ENCODE data around the gene CDC6. TPM values are rescaled to one million over a fixed set of nuclear protein-coding genes. Genes with fewer than 3 reads are reported as not detected.

The CDC6 gene
- total RNA-seq, result 10 to 100 TPM; 67.3 to 94.0 (median 83.6) TPM

DNA sequence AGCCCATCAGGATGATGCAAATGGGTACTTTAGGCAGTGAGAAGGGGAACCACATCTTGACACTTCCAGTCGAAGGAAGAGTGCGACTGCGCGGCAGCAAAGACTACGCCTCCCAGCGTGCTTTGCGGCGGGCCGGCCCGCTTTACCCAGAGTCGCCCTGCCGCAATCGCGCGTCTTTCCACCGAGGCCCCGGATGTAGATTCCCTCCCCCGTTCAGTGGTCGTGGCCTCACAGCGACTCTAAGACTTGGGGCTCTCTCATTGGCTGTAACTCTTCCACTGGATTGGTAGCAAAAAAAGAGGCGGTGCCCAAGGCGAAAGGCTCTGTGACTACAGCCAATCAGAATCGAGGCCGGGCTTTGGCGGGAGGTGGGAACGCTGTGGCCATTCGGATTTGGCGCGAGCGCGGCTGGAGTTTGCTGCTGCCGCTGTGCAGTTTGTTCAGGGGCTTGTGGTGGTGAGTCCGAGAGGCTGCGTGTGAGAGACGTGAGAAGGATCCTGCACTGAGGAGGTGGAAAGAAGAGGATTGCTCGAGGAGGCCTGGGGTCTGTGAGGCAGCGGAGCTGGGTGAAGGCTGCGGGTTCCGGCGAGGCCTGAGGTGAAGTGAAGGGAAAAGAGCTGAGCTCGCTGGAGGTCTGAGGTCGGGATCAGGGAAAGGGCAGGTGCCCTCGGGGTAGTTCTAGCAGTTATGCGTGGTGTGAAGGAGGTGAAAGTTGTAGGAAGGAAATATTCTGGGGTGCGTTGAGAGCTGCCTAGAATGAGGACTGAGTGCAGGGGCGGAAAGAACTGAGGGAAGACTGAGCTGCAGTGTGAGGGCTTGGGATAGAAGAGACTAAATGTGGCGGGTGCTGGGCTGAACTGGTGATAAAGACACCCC, at the start of gene CDC6:
Gene CDC6, plus strand, starts transcription at position 386 of the 876 bp plus-strand sequence. CDS start 1,542 bp downstream, outside the sequence.
- H3K9me3 Mint-ChIP-seq, result no peaks in the 10 kb centered on the region
- H3K27me3 Mint-ChIP-seq (ENCODE audit: low read depth), result no peaks in the 10 kb centered on the region
- H3K36me3 Mint-ChIP-seq (ENCODE audit: insufficient read depth), result peaks cover 6% of the 10 kb centered on the region
- peak within 1 kb of the TSS; percentile 100 for H3K4me3 Mint-ChIP-seq
- peaks cover 41% of the 10 kb centered on the region for H3K4me1 Mint-ChIP-seq (ENCODE audit: low read depth)
- DNase-seq, result peak; percentile 97
- peak; percentile 87 for ATAC-seq

DNA sequence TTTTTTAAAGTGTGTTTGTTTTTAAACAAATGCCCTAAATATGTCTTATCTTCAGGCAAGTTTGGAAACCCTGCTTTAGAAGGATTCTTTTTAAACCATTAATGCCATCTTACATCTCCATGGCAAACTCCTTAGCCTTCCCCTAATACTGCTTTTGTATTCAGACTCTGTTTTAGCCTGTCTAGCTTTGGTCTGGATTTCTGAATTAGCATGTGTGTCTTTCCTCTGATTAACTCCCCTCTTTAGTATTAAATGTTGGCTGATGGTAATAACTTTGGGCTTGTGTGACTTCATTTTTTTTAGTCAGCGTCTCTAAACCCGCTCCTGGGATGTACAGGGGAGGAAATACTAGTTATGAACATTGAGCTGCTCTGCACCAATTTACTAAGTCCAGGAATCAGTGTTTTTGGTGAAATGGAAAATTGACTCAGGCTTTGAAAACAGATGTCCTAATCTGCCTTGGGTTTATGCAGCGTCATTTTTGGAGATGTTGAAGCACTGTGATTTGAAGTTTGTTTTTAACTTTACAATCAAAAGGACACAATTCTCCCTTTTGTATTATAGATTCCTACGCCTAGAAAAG, 46.3 kb upstream of the CDC6 start:
- H3K9me3 Mint-ChIP-seq, result no peaks in the 10 kb centered on the region
- H3K4me1 Mint-ChIP-seq (ENCODE audit: low read depth), result peaks cover 28% of the 10 kb centered on the region
- no peak for DNase-seq
- no peak for ATAC-seq
- no peak overlapping the region for H3K4me3 Mint-ChIP-seq
- H3K27me3 Mint-ChIP-seq (ENCODE audit: low read depth), result no peaks in the 10 kb centered on the region
- peaks cover 12% of the 10 kb centered on the region for H3K36me3 Mint-ChIP-seq (ENCODE audit: insufficient read depth)

DNA sequence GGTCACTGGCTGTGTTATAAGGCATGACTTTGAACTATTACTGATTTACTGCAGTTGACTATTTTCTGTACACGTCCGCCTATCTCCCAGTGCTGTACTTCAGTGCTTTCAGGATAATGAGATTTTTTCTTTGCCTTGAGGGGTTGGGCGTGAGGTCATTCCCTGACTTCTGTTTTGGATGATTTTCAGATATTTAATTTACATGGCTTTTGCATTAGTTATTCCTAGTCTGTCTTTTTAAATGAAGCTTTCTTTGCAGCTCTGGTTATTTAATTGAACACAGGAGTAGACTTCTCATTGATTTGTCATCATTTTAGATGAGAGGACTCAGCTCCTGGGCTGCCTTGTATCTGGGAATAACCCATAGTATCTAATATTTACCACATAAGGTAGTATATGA, 44.9 kb upstream of the CDC6 start:
- no peak for ATAC-seq
- no peak for DNase-seq
- Mint-ChIP-seq H3K4me3 (no peak overlapping the region), H3K27me3 (ENCODE audit: low read depth) (no peaks in the 10 kb centered on the region), H3K9me3 (no peaks in the 10 kb centered on the region), H3K36me3 (ENCODE audit: insufficient read depth) (peaks cover 9% of the 10 kb centered on the region), H3K4me1 (ENCODE audit: low read depth) (peaks cover 28% of the 10 kb centered on the region)

GRCh38 chr17:40243761-40244160, 43.9 kb upstream of the CDC6 start:
- no peak for DNase-seq
- no peaks in the 10 kb centered on the region for H3K27me3 Mint-ChIP-seq (ENCODE audit: low read depth)
- H3K4me3 Mint-ChIP-seq, result no peak overlapping the region
- ATAC-seq, result no peak
- peaks cover 30% of the 10 kb centered on the region for H3K4me1 Mint-ChIP-seq (ENCODE audit: low read depth)
- peaks cover 9% of the 10 kb centered on the region for H3K36me3 Mint-ChIP-seq (ENCODE audit: insufficient read depth)
- no peaks in the 10 kb centered on the region for H3K9me3 Mint-ChIP-seq

- ATAC-seq (no peak), DNase-seq (no peak)
- H3K9me3 Mint-ChIP-seq, result no peaks in the 10 kb centered on the region
- H3K27me3 Mint-ChIP-seq (ENCODE audit: low read depth), result no peaks in the 10 kb centered on the region
- no peak overlapping the region for H3K4me3 Mint-ChIP-seq
- peaks cover 7% of the 10 kb centered on the region for H3K36me3 Mint-ChIP-seq (ENCODE audit: insufficient read depth)
- peaks cover 32% of the 10 kb centered on the region for H3K4me1 Mint-ChIP-seq (ENCODE audit: low read depth)
Measured at GRCh38 chr17:40244255-40244654, 43.4 kb upstream of the CDC6 start.

DNA sequence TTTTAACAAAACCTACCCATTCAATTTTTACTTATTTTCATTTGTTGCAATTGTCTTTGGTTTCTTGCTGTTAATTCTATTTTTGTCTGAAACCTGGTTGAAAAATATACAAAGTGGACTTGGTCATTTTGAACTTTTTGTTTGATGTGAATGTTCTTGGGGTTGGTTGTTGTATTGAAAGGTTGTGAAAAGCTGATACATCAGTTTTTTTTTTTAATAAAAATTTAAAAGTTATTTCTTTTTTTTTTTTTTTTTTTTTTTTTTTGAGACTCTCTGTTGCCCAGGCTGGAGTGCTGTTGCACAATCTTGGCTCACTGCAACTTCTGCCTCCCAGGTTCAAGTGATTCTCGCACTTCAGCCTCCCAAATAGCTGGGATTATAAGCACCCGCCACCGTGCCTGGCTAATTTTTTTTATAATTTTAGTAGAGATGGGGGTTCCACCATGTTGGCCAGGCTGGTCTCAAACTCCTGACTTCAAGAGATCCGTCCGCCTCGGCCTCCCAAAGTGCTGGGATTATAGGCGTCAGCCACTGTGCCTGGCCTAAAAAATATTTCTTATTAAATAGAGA, 39.7 kb upstream of the CDC6 start:
- no peak for DNase-seq
- Mint-ChIP-seq H3K4me3 (no peak overlapping the region), H3K36me3 (ENCODE audit: insufficient read depth) (peaks cover 6% of the 10 kb centered on the region), H3K4me1 (ENCODE audit: low read depth) (peaks cover 23% of the 10 kb centered on the region), H3K27me3 (ENCODE audit: low read depth) (no peaks in the 10 kb centered on the region), H3K9me3 (no peaks in the 10 kb centered on the region)
- ATAC-seq, result no peak

DNA sequence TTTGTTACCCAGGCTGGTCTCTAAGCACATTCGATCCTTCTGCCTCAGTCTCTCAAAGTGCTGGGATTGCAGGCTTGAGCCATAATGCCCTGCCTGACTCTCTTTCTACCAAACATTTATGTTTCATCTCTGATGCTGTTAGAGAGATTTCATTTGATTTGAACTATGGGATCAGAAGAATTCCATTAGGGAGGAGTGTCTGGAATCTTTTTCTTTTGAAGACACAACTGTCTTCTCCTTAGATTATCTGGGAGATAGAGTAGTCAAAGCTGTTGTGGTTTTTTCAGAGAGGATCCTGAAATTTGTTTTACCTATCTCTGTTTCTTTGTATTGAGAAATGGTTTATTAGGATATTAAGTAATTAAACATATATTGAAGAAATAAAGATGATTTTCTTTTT, 39.2 kb upstream of the CDC6 start:
- H3K4me1 Mint-ChIP-seq (ENCODE audit: low read depth), result peaks cover 23% of the 10 kb centered on the region

DNA sequence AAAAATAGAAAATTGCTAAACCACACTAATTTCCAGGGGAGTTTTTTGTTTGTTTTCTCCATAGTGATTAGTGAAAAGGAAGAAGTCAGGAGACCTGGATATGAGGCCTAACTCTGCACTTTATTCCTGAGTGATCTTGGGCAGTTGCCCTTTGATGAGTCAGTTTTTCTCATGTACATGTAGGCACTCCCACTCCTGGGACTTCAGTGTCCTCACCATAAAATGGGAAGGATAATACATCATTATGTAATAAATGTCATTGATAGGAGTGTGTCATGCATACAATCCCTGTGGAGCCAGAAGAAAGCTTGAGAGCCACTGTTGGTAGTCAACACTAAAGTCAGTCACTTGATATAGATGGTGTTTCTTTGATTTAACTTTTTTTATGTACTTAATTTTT, 36.1 kb upstream of the CDC6 start:
- DNase-seq, result no peak
- Mint-ChIP-seq H3K36me3 (ENCODE audit: insufficient read depth) (peaks cover 2% of the 10 kb centered on the region), H3K4me3 (no peak overlapping the region), H3K9me3 (no peaks in the 10 kb centered on the region), H3K27me3 (ENCODE audit: low read depth) (no peaks in the 10 kb centered on the region), H3K4me1 (ENCODE audit: low read depth) (peaks cover 17% of the 10 kb centered on the region)
- ATAC-seq, result no peak

More for the DNA sequence above, 39.2 kb upstream of the CDC6 start:
- Mint-ChIP-seq H3K36me3 (ENCODE audit: insufficient read depth) (peaks cover 5% of the 10 kb centered on the region), H3K9me3 (no peaks in the 10 kb centered on the region), H3K27me3 (ENCODE audit: low read depth) (no peaks in the 10 kb centered on the region), H3K4me3 (no peak overlapping the region)
- DNase-seq, result no peak
- no peak for ATAC-seq

DNA sequence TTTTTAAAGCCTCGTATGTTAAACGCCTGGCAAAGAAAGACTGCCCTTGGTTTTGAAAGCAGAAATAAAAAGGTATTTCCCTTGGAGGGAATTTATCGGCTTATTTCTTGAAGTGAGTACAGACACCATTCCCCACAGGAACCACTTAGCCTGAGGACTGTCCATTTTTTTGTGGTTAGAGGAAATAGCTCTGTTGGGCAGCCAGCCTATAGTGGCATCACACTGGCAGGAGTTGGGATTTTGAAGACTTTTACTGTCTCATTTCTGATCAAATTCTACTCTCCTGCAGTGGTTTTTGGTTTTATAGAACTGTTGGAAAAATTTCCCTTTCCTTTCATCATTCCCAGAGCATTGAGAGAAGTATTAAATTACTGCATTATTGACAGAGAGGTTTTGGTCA, 34.1 kb upstream of the CDC6 start:
- no peaks in the 10 kb centered on the region for H3K27me3 Mint-ChIP-seq (ENCODE audit: low read depth)
- H3K9me3 Mint-ChIP-seq, result no peaks in the 10 kb centered on the region
- H3K4me3 Mint-ChIP-seq, result no peak overlapping the region
- no peak for ATAC-seq
- DNase-seq, result no peak
- peaks cover 7% of the 10 kb centered on the region for H3K36me3 Mint-ChIP-seq (ENCODE audit: insufficient read depth)
- H3K4me1 Mint-ChIP-seq (ENCODE audit: low read depth), result peaks cover 17% of the 10 kb centered on the region

- ATAC-seq, result no peak
- no peaks in the 10 kb centered on the region for H3K9me3 Mint-ChIP-seq
- H3K36me3 Mint-ChIP-seq (ENCODE audit: insufficient read depth), result peaks cover 23% of the 10 kb centered on the region
- H3K4me3 Mint-ChIP-seq, result no peak overlapping the region
- peaks cover 10% of the 10 kb centered on the region for H3K4me1 Mint-ChIP-seq (ENCODE audit: low read depth)
- no peaks in the 10 kb centered on the region for H3K27me3 Mint-ChIP-seq (ENCODE audit: low read depth)
- DNase-seq, result no peak
Measured at GRCh38 chr17:40259505-40259904, 28.2 kb upstream of the CDC6 start.

GRCh38 chr17:40260528-40260927, 27.2 kb upstream of the CDC6 start:
- no peaks in the 10 kb centered on the region for H3K27me3 Mint-ChIP-seq (ENCODE audit: low read depth)
- peaks cover 10% of the 10 kb centered on the region for H3K4me1 Mint-ChIP-seq (ENCODE audit: low read depth)
- no peaks in the 10 kb centered on the region for H3K9me3 Mint-ChIP-seq
- H3K4me3 Mint-ChIP-seq, result no peak overlapping the region
- ATAC-seq (no peak), DNase-seq (no peak)
- H3K36me3 Mint-ChIP-seq (ENCODE audit: insufficient read depth), result peaks cover 24% of the 10 kb centered on the region

DNA sequence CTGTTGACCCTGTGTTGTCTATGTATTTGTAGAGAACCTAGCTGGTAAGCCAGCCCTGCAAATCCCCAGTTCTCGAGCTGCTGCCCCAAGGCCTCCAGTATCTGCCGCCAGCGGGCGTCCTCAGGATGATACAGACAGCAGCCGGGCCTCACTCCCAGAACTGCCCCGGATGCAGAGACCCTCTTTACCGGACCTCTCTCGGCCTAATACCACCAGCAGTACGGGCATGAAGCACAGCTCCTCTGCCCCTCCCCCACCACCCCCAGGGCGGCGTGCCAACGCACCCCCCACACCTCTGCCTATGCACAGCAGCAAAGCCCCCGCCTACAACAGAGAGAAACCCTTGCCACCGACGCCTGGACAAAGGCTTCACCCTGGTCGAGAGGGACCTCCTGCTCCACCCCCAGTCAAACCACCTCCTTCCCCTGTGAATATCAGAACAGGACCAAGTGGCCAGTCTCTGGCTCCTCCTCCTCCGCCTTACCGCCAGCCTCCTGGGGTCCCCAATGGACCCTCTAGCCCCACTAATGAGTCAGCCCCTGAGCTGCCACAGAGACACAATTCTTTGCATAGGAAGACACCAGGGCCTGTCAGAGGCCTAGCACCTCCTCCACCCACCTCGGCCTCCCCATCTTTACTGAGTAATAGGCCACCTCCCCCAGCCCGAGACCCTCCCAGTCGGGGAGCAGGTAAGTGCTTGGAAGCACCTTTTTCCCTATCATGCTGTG, 23.1 kb upstream of the CDC6 start:
- peaks cover 8% of the 10 kb centered on the region for H3K4me1 Mint-ChIP-seq (ENCODE audit: low read depth)
- H3K36me3 Mint-ChIP-seq (ENCODE audit: insufficient read depth), result peaks cover 15% of the 10 kb centered on the region
- H3K4me3 Mint-ChIP-seq, result no peak overlapping the region
- DNase-seq (no peak), ATAC-seq (no peak)
- no peaks in the 10 kb centered on the region for H3K9me3 Mint-ChIP-seq
- H3K27me3 Mint-ChIP-seq (ENCODE audit: low read depth), result no peaks in the 10 kb centered on the region

- no peak overlapping the region for H3K4me3 Mint-ChIP-seq
- peaks cover 8% of the 10 kb centered on the region for H3K4me1 Mint-ChIP-seq (ENCODE audit: low read depth)
- ATAC-seq (no peak), DNase-seq (no peak)
- no peaks in the 10 kb centered on the region for H3K27me3 Mint-ChIP-seq (ENCODE audit: low read depth)
- peaks cover 15% of the 10 kb centered on the region for H3K36me3 Mint-ChIP-seq (ENCODE audit: insufficient read depth)
- no peaks in the 10 kb centered on the region for H3K9me3 Mint-ChIP-seq
Measured at GRCh38 chr17:40265337-40265736, 22.3 kb upstream of the CDC6 start.

GRCh38 chr17:40266882-40267281, 20.8 kb upstream of the CDC6 start:
- no peak for ATAC-seq
- no peak for DNase-seq
- H3K36me3 Mint-ChIP-seq (ENCODE audit: insufficient read depth), result peaks cover 23% of the 10 kb centered on the region
- H3K4me3 Mint-ChIP-seq, result no peak overlapping the region
- no peaks in the 10 kb centered on the region for H3K27me3 Mint-ChIP-seq (ENCODE audit: low read depth)
- H3K9me3 Mint-ChIP-seq, result no peaks in the 10 kb centered on the region
- H3K4me1 Mint-ChIP-seq (ENCODE audit: low read depth), result peaks cover 8% of the 10 kb centered on the region

Measured in activated T-cell treated with anti-CD3 and anti-CD28 coated beads, Interleukin-2, amount 50 U/mL, for 4 hours (primary cell).